HCT116 (cell line): ENCODE results near the gene SLC3A2. TPM values are rescaled to one million over a fixed set of nuclear protein-coding genes. Genes with fewer than 3 reads are reported as not detected.

Experiments used
- ATAC-seq: fragments of 200-7000 bp; cut with Tn5 transposase; 2 replicates; pipeline ENCODE4 v1.9.1; 2020; ENCODE audit warnings: mild to moderate bottlenecking, moderate library complexity
- BruUV-seq: library from RNA; stranded (reverse); fragments of 400-500 nt; replicated peaks from 2 replicates; lab custom pipeline; 2021; lab: Mats Ljungman, UMichigan
- CTCF ChIA-PET: fragments of 300-600 bp; sonication (Branson Sonifier 250); formaldehyde crosslinking; loops from one replicate; lab custom pipeline; 2021; ENCODE audit warnings: antibody characterized with exemption; lab: Charles Lee
- POLR2A ChIA-PET: fragments of 300-600, 350-600 bp; sonication (Branson Sonifier 250); formaldehyde crosslinking; loops from one replicate; lab custom pipeline; 2021; ENCODE audit warnings: antibody characterized with exemption; lab: Charles Lee
- RAD21 ChIA-PET, 2 experiments: fragments of 300-600 bp; sonication (Branson Sonifier 250); formaldehyde crosslinking; loops; one replicate each; lab custom pipeline; 2023; ENCODE audit warnings: low total read pairs in 2 of 2; ENCODE audit not compliant: uncharacterized antibody in 2 of 2, unreplicated experiment in 2 of 2, low non-redundant PET in 1 of 2; lab: Charles Lee
- DNase-seq: peaks from one replicate; pipeline ENCODE4 v3.0.0-alpha.2; 2010; ENCODE audit warnings: low read depth, low spot score
- H2AFZ ChIP-seq: fragments of 200-600 bp; shearing (Covaris generic), sonication (generic); 2 replicates; pipeline ENCODE4 v1.6.1; 2017; ENCODE audit warnings: low read depth, mixed run types, mixed read lengths, antibody characterized with exemption, low read length; ENCODE audit not compliant: poor library complexity, severe bottlenecking
- H3K27ac ChIP-seq: 2 replicates; pipeline ENCODE4 v1.5.1; 2012; ENCODE audit warnings: low read depth, low read length
- H3K27me3 ChIP-seq: fragments of 200-600 bp; sonication (generic); 2 replicates; pipeline ENCODE4 v1.6.1; 2016; ENCODE audit warnings: mixed run types, low read length, mixed read lengths; ENCODE audit not compliant: insufficient read depth
- H3K36me3 ChIP-seq, 2 experiments: fragments of 200-500 bp in 1 of 2; fragments of 200-600 bp in 1 of 2; sonication (Bioruptor generic) in 1 of 2; sonication (generic) in 1 of 2; 2 replicates each; pipeline versions ENCODE4 v1.5.1 to v1.6.1; 2014 to 2016; ENCODE audit warnings: low read length in 2 of 2, inconsistent platforms in 1 of 2, mixed read lengths in 1 of 2, mixed run types in 1 of 2; ENCODE audit not compliant: insufficient read depth in 2 of 2, control insufficient read depth in 1 of 2
- H3K4me1 ChIP-seq, 2 experiments: fragments of 200-600 bp in 1 of 2; sonication (generic) in 1 of 2; 2 replicates each; pipeline versions ENCODE4 v1.5.1 to v1.6.1; 2012 to 2017; ENCODE audit warnings: low read length in 2 of 2, inconsistent platforms in 1 of 2, mild to moderate bottlenecking in 1 of 2, mixed read lengths in 1 of 2, mixed run types in 1 of 2, moderate library complexity in 1 of 2; ENCODE audit not compliant: insufficient read depth in 2 of 2, control insufficient read depth in 1 of 2
- H3K4me2 ChIP-seq: fragments of 200-600 bp; sonication (generic); 2 replicates; pipeline ENCODE4 v1.6.1; 2017; ENCODE audit warnings: mixed run types, low read length, mixed read lengths
- H3K4me3 ChIP-seq, 2 experiments: fragments of 200-600 bp in 1 of 2; sonication (generic) in 1 of 2; replicated peaks in 1 of 2; 2 replicates each; pipeline ENCODE4 v1.5.1; 2011 to 2016; ENCODE audit warnings: low read length in 2 of 2, control low read depth in 1 of 2, low read depth in 1 of 2, mild to moderate bottlenecking in 1 of 2, mixed read lengths in 1 of 2, mixed run types in 1 of 2
- H3K79me2 ChIP-seq: fragments of 200-600 bp; sonication (generic); 2 replicates; pipeline ENCODE4 v1.6.1; 2017; ENCODE audit warnings: mild to moderate bottlenecking, mixed run types, low read length, moderate library complexity, mixed read lengths; ENCODE audit not compliant: insufficient read depth
- H3K9ac ChIP-seq: fragments of 200-600 bp; sonication (generic); 2 replicates; pipeline ENCODE4 v1.6.1; 2016; ENCODE audit warnings: low read length, mixed read lengths
- H3K9me2 ChIP-seq: fragments of 200-600 bp; sonication (generic), shearing (Covaris generic); 2 replicates; pipeline ENCODE4 v1.6.1; 2017; ENCODE audit warnings: mixed run types, mild to moderate bottlenecking, moderate library complexity; ENCODE audit not compliant: insufficient read depth
- H3K9me3 ChIP-seq, 2 experiments: fragments of 200-500 bp in 1 of 2; fragments of 200-600 bp in 1 of 2; sonication (Bioruptor generic) in 1 of 2; sonication (generic) in 1 of 2; 2 replicates each; pipeline ENCODE4 v1.6.1; 2014 to 2017; ENCODE audit warnings: low read length in 2 of 2, mixed read lengths in 2 of 2, inconsistent platforms in 1 of 2, low read depth in 1 of 2, mild to moderate bottlenecking in 1 of 2, mixed run types in 1 of 2, moderate library complexity in 1 of 2; ENCODE audit not compliant: control insufficient read depth in 1 of 2, insufficient read depth in 1 of 2
- H4K20me1 ChIP-seq: fragments of 200-600 bp; sonication (generic), shearing (Covaris generic); 2 replicates; pipeline ENCODE4 v1.6.1; 2017; ENCODE audit warnings: mixed run types, mild to moderate bottlenecking, moderate library complexity; ENCODE audit not compliant: insufficient read depth
- CBX3 ChIP-seq: IDR thresholded peaks from 2 replicates; pipeline ENCODE4 v1.6.1; 2012; ENCODE audit warnings: low read depth
- CEBPB ChIP-seq: IDR thresholded peaks from 2 replicates; pipeline ENCODE4 v1.6.1; 2012; ENCODE audit warnings: low read depth
- EZH2 ChIP-seq: fragments of 200-600 bp; sonication (generic); IDR thresholded peaks from 2 replicates; pipeline ENCODE4 v1.6.1; 2017; ENCODE audit warnings: antibody characterized with exemption, mixed run types
- EZH2phosphoT487 ChIP-seq: fragments of 200-600 bp; IDR thresholded peaks from 2 replicates; pipeline ENCODE4 v1.6.1; 2018; ENCODE audit warnings: antibody characterized with exemption, borderline replicate concordance
- FOSL1 ChIP-seq: IDR thresholded peaks from 2 replicates; pipeline ENCODE4 v1.6.1; 2012; ENCODE audit warnings: low read depth
- JUND ChIP-seq: IDR thresholded peaks from 2 replicates; pipeline ENCODE4 v1.6.1; 2012
- POLR2A ChIP-seq: IDR thresholded peaks from 2 replicates; pipeline ENCODE4 v1.7.0; 2011; ENCODE audit warnings: borderline replicate concordance; ENCODE audit not compliant: insufficient read depth, insufficient read length; ENCODE audit errors: extremely low read depth
- POLR2AphosphoS5 ChIP-seq: IDR thresholded peaks from 2 replicates; pipeline ENCODE4 v1.6.1; 2011; ENCODE audit warnings: mild to moderate bottlenecking, low read depth, low read length, moderate library complexity
- RAD21 ChIP-seq: IDR thresholded peaks from 2 replicates; pipeline ENCODE4 v1.6.1; 2012; ENCODE audit warnings: low read depth, mild to moderate bottlenecking
- SIN3A ChIP-seq: IDR thresholded peaks from 2 replicates; pipeline ENCODE4 v1.6.1; 2012; ENCODE audit warnings: low read depth
- SP1 ChIP-seq: IDR thresholded peaks from 2 replicates; pipeline ENCODE4 v1.6.1; 2012; ENCODE audit warnings: low read depth
- SRF ChIP-seq: IDR thresholded peaks from 2 replicates; pipeline ENCODE4 v1.6.1; 2012; ENCODE audit warnings: low read depth
- TCF7L2 ChIP-seq: IDR thresholded peaks from 2 replicates; pipeline ENCODE4 v1.7.0; 2011; ENCODE audit warnings: borderline replicate concordance, inconsistent platforms; ENCODE audit not compliant: insufficient read depth, insufficient read length; ENCODE audit errors: extremely low read depth
- YY1 ChIP-seq: IDR thresholded peaks from 2 replicates; pipeline ENCODE4 v1.6.1; 2011; ENCODE audit warnings: low read length, low read depth, moderate library complexity, mild to moderate bottlenecking; ENCODE audit not compliant: insufficient replicate concordance; ENCODE audit errors: extremely low read depth
- ZFX ChIP-seq: fragments of 450-650 bp; IDR thresholded peaks from 2 replicates; pipeline ENCODE4 v1.6.1; 2017
- intact Hi-C: fragments of 100-400 bp; cut with micrococcal nuclease; formaldehyde crosslinking; loops from 2 replicates; pipeline ENCODE4 v1.10.0; 2022
- total RNA-seq: library from RNA; stranded (reverse); gene quantifications from one replicate; pipeline ENCODE4 v1.2.1, GENCODE V29; 2021; ENCODE audit not compliant: unreplicated experiment
- TF ChIP-seq, protein P1 (sequence below): IDR thresholded peaks from 2 replicates; pipeline ENCODE4 v1.6.1; 2012
- TF ChIP-seq, protein P2 (sequence below): IDR thresholded peaks from 2 replicates; pipeline ENCODE4 v1.6.1; 2012; ENCODE audit warnings: low read depth
- TF ChIP-seq, protein P3 (sequence below): IDR thresholded peaks from 2 replicates; pipeline ENCODE4 v1.6.1; 2012
- TF ChIP-seq, protein P4 (sequence below), 3 experiments: fragments of 200-600 bp in 1 of 3; sonication (generic) in 1 of 3; IDR thresholded peaks in 2 of 3; conservative IDR thresholded peaks in 1 of 3; 2 replicates each; pipeline ENCODE4 v1.5.1; 2012 to 2017; ENCODE audit warnings: low read depth in 2 of 3, low read length in 2 of 3, antibody characterized with exemption in 1 of 3, borderline replicate concordance in 1 of 3, control low read depth in 1 of 3, mild to moderate bottlenecking in 1 of 3, mixed read lengths in 1 of 3, mixed run types in 1 of 3, moderate library complexity in 1 of 3; ENCODE audit not compliant: insufficient read depth in 1 of 3
- TF ChIP-seq, protein P5 (sequence below): IDR thresholded peaks from 2 replicates; pipeline ENCODE4 v1.6.1; 2011; ENCODE audit warnings: mild to moderate bottlenecking, low read length, moderate library complexity; ENCODE audit not compliant: insufficient replicate concordance; ENCODE audit errors: extremely low read depth

Gene SLC3A2
- total RNA-seq, 1 experiment from 2014 or later, result 418 TPM

DNA sequence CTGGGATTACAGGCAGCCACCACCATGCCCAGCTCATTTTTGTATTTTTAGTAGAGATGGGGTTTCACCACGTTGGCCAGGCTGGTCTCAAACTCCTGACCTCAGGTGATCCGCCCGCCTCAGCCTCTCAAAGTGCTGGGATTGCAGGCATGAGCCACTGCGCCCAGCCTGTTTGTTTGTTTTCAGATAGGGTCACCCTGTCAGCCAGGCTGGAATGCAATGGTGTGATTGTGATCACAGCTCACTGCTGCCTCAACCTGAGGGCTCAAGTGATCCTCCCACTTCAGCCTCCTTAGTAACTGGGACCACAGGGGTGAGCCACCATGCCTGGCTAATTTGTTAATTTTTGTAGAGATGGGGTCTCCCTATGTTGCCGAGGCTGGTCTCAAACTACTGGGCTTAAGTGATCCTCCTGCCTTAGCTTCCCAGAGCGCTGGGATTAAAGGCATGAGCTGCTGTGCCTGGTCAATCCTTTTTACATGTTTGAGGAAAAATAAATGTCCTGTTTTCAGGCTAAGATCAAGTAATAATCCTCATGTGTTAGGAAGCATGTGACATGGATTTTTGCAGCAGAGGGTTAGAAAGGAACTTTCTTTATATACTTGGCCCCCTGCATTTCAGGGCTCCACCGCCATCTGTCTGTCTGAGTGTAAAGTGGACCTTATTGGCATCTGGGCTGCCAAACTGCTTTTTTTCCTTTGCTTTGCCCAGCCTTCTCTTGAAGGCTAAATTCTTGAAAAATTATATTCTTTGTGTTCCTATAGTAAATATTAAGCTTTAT lies 4.8 kb upstream of the SLC3A2 start:
- DNase-seq (no peak), ATAC-seq (no peak)
- Histone ChIP-seq H3K27ac (peak overlapping the region; percentile 26), H3K36me3 (peaks cover 18 to 19% of the 10 kb centered on the region in 2 experiments; a peak in 3 of 4 replicates), H3K4me2 (no peak overlapping the region), H3K9me2 (no peaks in the 10 kb centered on the region), H3K79me2 (peaks cover 97% of the 10 kb centered on the region), H3K9ac (no peak overlapping the region), H3K9me3 (no peaks in the 10 kb centered on the region), H2AFZ (no peak overlapping the region), H3K4me1 (peaks cover 18 to 35% of the 10 kb centered on the region in 2 experiments), H3K27me3 (no peaks in the 10 kb centered on the region), H3K4me3 (no peak overlapping the region), H4K20me1 (peaks cover 4% of the 10 kb centered on the region; the same call in 1 of the 2 replicates)
- ChIA-PET POLR2A (interaction anchor here (3.1 to 5.4 kb wide), 2 partner anchors 19 to 35 kb away, joined by 18 to 26 read pairs; partner anchors contain the start of gene WDR74), CTCF (no interaction called here), RAD21 (no interaction called here)
- intact Hi-C loops, result no loop called here
- no TSS peak for BruUV-seq
- TF ChIP-seq SIN3A (no peak), POLR2A (no peak), CBX3 (no peak), SP1 (no peak), EZH2 (no peak), RAD21 (no peak), CEBPB (no peak), ZFX (no peak), POLR2AphosphoS5 (no peak), YY1 (no peak), SRF (no peak), EZH2phosphoT487 (no peak), TCF7L2 (no peak), JUND (no peak), FOSL1 (no peak)
- TF ChIP-seq, protein P1, sequence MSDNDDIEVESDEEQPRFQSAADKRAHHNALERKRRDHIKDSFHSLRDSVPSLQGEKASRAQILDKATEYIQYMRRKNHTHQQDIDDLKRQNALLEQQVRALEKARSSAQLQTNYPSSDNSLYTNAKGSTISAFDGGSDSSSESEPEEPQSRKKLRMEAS, result no peak
- TF ChIP-seq, protein P2, sequence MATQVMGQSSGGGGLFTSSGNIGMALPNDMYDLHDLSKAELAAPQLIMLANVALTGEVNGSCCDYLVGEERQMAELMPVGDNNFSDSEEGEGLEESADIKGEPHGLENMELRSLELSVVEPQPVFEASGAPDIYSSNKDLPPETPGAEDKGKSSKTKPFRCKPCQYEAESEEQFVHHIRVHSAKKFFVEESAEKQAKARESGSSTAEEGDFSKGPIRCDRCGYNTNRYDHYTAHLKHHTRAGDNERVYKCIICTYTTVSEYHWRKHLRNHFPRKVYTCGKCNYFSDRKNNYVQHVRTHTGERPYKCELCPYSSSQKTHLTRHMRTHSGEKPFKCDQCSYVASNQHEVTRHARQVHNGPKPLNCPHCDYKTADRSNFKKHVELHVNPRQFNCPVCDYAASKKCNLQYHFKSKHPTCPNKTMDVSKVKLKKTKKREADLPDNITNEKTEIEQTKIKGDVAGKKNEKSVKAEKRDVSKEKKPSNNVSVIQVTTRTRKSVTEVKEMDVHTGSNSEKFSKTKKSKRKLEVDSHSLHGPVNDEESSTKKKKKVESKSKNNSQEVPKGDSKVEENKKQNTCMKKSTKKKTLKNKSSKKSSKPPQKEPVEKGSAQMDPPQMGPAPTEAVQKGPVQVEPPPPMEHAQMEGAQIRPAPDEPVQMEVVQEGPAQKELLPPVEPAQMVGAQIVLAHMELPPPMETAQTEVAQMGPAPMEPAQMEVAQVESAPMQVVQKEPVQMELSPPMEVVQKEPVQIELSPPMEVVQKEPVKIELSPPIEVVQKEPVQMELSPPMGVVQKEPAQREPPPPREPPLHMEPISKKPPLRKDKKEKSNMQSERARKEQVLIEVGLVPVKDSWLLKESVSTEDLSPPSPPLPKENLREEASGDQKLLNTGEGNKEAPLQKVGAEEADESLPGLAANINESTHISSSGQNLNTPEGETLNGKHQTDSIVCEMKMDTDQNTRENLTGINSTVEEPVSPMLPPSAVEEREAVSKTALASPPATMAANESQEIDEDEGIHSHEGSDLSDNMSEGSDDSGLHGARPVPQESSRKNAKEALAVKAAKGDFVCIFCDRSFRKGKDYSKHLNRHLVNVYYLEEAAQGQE, result no peak
- TF ChIP-seq, protein P3, sequence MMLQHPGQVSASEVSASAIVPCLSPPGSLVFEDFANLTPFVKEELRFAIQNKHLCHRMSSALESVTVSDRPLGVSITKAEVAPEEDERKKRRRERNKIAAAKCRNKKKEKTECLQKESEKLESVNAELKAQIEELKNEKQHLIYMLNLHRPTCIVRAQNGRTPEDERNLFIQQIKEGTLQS, result no peak
- TF ChIP-seq, protein P4, sequence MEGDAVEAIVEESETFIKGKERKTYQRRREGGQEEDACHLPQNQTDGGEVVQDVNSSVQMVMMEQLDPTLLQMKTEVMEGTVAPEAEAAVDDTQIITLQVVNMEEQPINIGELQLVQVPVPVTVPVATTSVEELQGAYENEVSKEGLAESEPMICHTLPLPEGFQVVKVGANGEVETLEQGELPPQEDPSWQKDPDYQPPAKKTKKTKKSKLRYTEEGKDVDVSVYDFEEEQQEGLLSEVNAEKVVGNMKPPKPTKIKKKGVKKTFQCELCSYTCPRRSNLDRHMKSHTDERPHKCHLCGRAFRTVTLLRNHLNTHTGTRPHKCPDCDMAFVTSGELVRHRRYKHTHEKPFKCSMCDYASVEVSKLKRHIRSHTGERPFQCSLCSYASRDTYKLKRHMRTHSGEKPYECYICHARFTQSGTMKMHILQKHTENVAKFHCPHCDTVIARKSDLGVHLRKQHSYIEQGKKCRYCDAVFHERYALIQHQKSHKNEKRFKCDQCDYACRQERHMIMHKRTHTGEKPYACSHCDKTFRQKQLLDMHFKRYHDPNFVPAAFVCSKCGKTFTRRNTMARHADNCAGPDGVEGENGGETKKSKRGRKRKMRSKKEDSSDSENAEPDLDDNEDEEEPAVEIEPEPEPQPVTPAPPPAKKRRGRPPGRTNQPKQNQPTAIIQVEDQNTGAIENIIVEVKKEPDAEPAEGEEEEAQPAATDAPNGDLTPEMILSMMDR (IDR thresholded peaks at IDR 0.05 in 2 of 3, conservative IDR thresholded peaks at IDR 0.05 in 1 of 3; ENCODE audit: borderline replicate concordance in 1 of 3, insufficient read depth in 1 of 3, low read depth in 2 of 3, low read length in 2 of 3), result no peak
- TF ChIP-seq, protein P5, sequence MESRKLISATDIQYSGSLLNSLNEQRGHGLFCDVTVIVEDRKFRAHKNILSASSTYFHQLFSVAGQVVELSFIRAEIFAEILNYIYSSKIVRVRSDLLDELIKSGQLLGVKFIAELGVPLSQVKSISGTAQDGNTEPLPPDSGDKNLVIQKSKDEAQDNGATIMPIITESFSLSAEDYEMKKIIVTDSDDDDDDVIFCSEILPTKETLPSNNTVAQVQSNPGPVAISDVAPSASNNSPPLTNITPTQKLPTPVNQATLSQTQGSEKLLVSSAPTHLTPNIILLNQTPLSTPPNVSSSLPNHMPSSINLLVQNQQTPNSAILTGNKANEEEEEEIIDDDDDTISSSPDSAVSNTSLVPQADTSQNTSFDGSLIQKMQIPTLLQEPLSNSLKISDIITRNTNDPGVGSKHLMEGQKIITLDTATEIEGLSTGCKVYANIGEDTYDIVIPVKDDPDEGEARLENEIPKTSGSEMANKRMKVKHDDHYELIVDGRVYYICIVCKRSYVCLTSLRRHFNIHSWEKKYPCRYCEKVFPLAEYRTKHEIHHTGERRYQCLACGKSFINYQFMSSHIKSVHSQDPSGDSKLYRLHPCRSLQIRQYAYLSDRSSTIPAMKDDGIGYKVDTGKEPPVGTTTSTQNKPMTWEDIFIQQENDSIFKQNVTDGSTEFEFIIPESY, result no peak
